Measurements from ENCODE around the gene EML4.

GRCh38 chr2:42317486-42317885, 148.3 kb downstream of the EML4 start:
- TF ChIP-seq, protein P1, sequence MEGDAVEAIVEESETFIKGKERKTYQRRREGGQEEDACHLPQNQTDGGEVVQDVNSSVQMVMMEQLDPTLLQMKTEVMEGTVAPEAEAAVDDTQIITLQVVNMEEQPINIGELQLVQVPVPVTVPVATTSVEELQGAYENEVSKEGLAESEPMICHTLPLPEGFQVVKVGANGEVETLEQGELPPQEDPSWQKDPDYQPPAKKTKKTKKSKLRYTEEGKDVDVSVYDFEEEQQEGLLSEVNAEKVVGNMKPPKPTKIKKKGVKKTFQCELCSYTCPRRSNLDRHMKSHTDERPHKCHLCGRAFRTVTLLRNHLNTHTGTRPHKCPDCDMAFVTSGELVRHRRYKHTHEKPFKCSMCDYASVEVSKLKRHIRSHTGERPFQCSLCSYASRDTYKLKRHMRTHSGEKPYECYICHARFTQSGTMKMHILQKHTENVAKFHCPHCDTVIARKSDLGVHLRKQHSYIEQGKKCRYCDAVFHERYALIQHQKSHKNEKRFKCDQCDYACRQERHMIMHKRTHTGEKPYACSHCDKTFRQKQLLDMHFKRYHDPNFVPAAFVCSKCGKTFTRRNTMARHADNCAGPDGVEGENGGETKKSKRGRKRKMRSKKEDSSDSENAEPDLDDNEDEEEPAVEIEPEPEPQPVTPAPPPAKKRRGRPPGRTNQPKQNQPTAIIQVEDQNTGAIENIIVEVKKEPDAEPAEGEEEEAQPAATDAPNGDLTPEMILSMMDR (IDR thresholded peaks at IDR 0.05; ENCODE audit: borderline replicate concordance, extremely low read depth, low read length, poor library complexity, severe bottlenecking), result no peak
- no peak for TF ChIP-seq EZH2 (IDR thresholded peaks at IDR 0.05; ENCODE audit: borderline replicate concordance, low read depth, low read length, severe bottlenecking)
